HG02588 (cell line): ENCODE data around the gene EMILIN2.
A peak's percentile ranks its signal among the peaks of the same experiment; 100 is the strongest.
"Not testable (repeated sequence)": the region's sequence is repeated elsewhere in the genome, so short reads cannot be mapped to it uniquely, and the experiment has no call there.

ENCODE experiments used
- ATAC-seq: cut with Tn5 transposase; IDR thresholded peaks from one replicate; pipeline ENCODE4 v1.9.1; 2021; ENCODE audit warnings: mild to moderate bottlenecking, moderate library complexity; ENCODE audit not compliant: unreplicated experiment

The EMILIN2 gene

DNA sequence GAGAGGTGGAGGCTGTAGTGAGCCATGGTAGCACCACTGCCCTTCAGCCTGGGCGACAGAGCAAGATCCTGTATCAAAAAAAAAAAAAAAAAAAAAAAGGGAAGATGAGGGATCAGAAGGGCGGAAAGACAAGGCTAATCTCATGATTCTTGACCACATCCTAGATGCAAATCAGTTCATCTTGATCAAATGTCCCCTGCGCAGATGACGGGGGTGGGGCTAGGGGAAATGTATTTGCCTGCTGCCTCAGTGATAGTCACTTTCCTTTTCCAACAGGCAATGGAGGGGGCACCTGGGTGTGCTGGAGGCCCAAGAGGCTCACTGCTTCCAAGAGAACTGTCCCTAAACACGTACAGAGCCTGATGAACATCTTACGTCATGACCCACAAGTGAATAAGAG, 3.7 kb upstream of the EMILIN2 start:
- no peak for ATAC-seq

DNA sequence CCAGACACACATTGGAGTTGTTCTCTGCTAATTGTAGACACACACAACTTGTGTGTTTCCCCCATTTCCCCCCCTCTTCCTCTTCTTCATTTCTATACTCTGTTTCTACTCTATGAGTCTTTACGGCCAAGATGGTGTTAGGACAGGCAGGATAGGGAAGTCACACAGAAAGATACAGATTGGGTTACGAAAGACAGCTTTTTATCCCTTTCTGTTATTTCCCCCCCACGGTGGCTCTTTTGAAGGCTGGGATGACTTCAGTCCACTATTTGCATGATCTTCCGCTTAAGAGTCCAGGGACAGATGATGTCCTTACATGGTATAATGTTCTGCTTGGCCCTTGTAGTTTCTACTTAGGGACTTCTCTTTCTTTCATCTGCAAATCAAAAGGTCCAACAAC, 1.6 kb upstream of the EMILIN2 start:
- no peak for ATAC-seq

DNA sequence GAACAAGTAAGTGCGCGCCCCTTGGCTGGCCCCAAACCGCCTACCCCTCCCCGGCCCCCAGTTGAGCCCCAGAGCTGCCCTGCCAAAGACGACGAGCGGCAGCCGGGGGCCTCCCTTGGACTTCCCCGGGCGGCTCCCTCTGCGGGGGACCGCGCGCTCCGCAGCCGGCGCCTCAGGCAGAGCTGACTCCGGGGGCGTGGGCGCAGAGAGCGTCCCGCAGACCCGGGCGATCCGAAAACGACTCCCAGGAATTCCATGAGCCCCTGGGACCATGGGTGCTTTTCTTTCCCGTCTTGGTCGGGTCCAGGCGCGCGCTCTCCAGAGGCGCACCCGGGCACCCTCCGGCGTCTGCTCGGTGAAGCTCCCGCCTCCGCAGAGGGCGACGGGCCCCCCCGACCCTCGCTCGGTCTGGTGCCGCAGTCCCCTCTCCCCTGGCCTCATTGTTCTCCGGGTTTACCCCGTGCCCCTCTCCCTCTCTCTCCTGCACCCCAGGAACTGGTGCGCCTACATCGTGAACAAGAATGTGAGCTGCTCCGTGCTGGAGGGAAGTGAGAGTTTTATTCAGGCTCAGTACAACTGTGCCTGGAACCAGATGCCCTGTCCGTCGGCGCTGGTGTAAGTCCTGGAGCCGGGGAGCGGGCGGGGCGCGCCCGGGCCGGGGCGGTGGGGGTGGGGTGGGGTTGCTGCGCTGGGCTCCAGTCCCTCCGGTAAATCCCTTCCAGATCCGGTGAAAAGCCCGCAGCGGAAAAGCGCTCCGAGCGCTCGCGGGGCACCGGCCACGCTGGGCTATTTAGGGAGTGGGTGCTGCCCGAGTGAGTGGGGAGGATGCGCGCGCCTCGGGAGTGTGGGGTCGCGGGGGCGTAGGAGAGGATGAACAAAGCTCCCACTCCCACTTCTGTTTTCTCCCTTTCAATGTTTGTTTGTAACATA, 776 bp downstream of the EMILIN2 start:
- peak; percentile 42 for ATAC-seq

DNA sequence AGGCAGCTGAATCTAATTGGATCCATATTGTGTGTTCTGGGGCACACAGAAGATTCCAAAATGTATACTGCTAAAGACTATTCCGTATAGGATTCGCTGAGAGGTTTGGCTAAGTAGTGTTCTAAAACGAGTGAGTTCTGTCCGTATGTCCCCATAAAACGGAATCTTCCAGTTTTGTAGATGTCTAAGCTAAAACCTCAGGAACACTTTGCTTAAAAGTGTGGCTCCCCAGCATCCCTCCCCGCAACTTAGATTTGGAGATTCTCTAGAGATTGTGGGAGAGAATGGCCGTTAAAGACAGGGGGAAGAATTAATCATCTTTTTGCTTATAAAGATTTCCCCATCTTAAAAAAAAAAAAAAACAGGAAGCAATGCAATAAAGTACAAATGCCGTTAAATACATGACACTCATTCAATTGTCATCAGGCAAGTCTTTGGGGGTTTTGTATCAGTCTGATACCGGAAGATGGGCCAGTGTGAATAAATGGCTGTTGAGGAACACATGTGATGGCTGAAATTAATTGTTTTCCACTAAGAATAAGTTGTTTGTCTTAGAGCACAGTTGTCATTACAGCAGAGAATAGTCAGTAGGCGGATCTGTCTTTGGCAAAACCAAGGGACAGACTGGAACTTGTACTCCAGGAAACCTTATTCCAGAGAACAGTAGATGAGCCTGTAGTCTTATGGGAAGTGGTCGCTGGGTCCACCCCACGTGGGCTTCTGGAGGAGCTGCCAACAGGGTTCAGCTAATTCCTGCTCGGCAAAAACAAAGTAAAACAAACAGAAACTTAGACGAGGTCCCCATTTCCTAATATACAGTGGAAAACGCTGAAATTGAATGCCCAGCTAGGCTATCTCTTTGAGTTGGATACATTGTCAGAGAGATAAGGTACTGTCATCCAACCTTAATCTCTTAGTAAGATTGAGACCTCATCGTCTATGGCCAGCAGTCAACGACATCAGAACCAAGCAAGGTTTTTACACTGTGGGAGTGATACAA, 1.7 kb downstream of the EMILIN2 start:
- ATAC-seq: no peak

DNA sequence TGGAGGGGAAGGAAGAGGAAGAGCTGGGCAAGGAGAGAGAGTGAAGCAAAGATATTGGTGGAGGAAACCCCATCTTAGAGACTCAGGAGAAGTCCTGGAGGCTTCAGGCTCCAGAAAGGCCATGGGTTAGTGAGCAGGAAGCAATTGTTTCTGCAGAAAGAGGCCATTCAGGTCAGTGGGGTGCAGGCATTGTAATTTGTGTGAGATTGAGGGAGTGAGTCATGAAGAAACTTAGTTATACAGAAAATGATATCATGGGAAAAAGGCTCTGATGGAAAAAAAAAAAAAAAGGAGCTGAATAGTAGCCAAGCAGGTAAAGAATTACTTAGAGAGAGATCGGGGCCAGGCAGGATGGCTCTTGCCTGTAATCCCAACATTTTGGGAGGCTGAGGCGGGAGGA, 4.0 kb downstream of the EMILIN2 start:
- no peak for ATAC-seq

DNA sequence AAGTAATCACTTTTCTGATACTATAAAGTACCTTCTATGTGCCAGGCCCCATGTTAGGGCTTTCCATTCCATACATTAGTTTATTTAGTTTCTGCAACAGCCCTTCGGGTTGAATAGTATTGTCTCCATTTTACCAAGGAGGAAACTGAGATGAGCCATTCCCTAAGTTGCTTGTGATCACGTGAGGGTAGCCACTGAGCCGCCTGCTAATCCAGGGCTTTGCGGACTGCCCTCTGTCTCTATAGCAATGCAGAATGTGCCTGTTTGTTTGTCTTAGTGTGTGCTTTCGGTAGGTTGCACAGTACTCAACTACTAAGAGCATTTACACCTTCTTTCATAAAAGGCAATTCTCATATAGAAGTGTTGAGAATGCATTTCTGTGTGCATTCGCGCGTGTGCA, 5.0 kb downstream of the EMILIN2 start:
- no peak for ATAC-seq

DNA sequence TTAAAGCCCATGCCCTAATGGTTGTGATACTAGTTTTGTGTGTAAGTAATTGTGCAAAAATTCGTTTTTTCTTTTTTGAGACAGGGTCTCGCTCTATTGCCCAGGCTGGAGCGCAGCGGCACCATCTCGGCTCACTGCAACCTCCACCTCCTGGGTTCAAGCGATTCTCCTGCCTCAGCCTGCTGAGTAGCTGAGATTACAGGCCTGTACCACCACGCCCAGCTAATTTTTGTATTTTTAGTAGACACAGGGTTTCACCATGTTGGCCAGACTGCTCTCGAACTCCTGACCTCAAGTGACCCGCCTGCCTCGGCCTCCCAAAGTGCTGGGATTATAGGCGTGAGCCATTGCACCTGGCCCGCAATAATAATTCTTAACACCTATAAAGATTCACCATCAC, 5.7 kb downstream of the EMILIN2 start:
- not testable (repeated sequence) for ATAC-seq

DNA sequence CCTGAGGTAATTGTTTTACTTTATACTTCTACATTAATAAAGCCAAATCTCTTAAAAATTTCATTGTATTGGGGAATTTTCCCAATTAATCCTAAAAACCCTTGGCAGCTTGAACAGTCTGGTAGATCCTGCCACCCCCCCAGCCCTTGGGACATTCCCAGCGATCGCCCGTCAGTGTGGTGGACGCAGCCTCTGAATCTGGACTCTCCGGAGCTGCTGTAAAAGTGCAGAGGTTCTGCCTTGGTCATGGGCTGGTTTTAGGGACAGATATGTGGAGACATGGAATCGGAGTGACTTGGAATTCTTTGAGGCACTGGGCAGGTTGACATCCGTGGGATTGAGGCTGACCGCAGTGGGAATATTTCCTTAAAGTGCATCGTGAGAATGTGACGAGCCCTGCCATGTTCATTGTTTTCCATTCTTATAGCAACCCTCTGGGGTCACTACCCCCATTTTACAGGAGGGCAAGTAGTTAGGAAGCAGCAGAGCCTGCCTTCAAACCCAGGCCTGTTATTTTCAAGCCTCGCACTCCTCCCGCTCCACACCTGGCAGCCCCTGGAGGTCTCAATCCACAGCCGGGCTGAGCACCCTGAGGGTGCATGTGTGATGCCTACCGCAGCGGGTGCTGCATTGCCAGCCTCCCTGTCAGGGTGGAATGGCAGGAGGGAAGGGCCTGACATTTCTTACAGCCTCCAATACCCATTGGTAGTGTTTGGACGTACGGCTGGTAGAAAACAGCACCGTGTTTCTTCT, 6.5 kb downstream of the EMILIN2 start:
- no peak for ATAC-seq

DNA sequence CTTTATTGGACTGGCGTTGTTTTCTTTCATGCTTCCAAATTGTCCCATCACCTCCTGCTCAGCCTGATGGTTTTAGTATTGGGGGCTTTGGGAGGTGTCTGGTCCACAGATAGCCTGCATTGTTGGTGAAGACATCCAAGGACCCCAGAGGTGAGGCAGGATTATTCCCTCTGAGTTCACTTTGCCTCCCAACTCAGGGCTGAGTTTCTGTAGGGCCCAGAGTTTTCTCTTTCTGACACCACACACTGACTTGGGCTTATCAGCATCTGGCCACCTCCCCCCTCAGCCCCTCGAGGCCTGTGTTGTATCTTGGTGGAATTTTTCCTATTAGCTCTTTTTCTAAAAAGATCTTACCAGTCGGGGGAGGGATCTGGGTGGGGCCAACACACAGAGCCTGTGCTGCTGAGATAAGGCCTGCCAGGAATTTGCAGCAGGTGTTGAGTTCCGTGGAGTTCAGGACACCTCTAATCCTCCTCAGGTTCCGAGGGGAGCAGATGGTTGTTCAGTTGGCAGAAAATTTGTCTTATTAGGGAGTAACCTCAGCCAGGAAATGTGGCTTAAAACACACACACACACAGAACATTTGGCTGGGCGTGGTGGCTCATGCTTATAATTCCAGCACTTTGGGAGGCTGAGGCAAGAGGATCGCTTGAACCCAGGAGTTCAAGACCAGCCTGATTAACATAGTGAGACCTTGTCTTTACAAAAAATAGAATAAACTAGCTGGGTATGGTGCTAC, 7.3 kb downstream of the EMILIN2 start:
- ATAC-seq: no peak

DNA sequence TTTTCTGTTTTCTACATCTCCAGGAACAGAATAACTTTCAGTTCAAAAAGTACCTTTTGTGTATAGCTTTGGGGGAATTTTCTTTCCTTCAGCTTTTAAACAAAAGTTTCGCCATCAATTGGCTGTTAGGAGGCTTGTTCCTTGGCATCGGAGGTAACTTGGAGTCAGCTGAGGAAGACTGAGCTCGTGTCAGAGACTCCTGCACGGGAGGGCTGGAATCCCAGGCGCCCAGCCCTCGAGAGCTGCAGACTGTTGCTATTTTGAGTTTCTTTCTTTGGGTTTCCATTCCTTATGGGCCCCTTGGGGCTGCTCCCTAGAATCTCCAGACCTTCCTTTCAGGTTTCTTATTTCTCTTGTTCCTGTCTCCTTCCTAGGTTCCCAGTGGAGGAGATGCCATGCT, 8.1 kb downstream of the EMILIN2 start:
- no peak for ATAC-seq

DNA sequence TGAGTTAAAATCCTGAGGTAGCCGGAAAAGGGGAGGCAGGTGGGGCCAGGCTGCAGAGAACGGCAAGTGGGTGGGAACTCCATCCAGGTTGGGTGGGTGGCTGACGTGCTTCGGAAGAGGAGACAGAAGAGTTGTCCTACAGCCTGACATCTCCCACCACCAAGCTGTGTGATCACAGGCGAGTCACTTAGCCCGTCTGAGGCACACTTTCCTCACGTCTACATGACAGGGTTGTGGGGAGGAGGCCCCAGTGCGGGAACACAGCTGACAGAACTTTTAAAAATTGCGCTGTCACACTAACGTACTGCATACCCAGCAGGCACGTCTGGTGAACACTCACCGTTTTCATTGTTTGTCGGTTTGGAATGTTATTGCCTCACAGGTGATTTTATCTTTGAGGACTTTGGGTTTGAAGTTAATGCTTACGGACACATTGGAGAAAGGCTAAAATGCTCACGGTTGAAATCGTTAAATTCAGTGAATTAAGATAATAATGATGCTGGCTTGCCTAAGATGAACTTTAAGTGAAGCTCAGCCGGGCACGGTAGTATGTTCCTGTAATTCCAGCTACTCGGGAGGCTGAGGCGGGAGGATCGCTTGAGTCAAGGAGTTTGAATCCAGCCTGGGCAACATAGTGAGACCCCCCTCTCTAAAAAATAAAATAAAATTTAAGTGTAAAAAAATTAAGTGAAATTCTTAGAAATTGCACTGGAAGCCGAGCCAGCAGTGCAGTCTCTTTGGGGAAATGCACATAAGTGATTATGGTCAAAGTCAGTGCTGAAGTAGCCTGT, 8.9 kb downstream of the EMILIN2 start:
- ATAC-seq: no peak

DNA sequence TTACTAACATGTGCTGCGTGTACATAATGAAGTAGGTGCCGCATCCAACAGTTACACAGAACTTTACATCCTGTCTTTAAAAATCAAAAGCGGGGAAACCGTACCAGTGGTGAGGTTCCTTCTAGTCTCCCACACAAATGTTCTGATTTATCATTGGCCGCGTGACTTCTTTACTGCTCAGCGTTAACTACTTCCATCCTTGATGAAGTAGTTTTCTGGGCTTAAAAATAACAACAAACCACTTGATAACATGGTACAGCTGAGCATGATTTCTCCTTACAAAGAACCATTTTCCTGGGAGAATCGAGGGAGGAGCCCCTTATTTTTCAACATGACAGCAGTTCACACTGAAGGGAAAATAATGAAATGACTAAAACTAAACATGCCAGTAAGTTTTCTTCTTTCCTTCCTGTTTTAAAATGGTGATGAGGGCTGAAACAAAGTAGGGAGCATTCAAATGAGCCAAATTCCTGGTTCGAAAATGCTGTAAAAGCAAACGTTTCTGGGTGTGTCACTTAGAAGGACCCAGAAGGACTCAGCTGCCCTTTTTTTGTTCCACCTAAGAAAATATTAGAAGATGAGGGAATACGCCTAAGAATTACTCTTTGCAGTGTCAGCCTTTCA, 9.9 kb downstream of the EMILIN2 start:
- no peak for ATAC-seq

DNA sequence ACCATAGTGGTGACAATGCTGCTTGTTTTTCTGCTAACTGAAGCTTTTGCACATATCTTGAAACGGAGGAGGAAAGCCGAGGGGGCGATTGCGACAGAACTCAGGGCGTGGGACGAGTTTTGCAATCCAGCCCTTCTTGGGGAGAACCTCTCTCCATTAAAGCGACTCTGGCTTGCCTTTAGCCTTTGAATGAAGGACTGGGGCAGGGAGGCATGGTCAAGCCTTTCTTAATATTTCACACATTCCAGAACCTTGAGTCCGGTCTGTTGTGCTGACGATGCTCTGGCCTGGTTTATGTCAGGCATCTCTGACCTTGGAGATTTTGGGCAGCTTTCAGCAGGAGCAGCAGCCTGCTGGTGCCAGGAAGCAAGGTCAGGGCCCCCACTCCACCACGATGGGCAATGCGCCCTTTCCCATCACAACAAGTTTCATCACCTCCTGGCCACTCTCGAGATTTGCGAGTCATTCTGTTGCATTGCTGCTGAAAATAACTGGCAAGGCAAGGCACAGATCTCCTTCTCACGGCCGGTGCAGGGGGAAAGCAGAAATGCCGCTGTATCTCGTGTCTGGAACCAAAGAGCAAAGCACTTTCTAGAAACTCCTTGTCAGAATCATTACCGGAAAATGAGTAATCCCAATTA, 10.8 kb downstream of the EMILIN2 start:
- ATAC-seq: no peak

DNA sequence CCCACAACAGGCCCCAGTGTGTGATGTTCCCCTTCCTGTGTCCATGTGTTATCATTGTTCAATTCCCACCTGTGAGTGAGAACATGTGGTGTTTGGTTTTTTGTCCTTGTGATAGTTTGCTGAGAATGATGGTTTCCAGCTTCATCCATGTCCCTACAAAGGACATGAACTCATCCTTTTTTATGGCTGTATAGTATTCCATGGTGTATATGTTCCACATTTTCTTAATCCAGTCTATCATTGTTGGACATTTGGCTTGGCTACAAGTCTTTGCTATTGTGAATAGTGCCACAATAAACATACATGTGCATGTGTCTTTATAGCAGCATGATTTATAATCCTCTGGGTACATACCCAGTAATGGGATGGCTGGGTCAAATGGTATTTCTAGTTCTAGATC, 13.6 kb downstream of the EMILIN2 start:
- not testable (repeated sequence) for ATAC-seq

DNA sequence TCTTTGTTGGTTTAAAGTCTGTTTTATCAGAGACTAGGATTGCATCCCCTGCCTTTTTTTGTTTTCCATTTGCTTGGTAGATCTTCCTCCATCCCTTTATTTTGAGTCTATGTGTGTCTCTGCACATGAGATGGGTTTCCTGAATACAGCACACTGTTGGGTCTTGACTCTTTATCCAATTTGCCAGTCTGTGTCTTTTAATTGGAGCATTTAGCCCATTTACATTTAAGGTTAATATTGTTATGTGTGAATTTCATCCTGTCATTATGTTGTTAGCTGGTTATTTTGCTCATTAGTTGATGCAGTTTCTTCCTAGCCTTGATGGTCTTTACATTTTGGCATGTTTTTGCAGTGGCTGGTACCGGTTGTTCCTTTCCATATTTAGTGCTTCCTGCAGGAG, 17.2 kb downstream of the EMILIN2 start:
- not testable (repeated sequence) for ATAC-seq

DNA sequence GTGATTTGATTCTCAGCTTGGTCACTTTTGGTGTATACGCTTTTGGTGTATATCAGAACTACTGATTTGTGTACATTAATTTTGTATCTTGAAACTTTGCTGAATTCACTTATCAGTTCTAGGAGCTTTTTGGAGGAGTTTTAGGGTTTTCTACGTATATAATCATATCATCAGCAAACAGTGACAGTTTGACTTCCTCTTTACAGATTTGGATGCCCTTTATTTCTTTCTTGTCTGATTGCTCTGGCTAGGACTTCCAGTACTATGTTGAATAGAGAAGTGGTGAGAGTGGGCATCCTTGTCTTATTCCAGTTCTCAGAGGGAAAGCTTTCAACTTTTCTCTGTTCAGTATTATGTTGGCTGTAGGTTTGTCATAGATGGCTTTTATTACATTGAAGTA, 19.7 kb downstream of the EMILIN2 start:
- not testable (repeated sequence) for ATAC-seq

DNA sequence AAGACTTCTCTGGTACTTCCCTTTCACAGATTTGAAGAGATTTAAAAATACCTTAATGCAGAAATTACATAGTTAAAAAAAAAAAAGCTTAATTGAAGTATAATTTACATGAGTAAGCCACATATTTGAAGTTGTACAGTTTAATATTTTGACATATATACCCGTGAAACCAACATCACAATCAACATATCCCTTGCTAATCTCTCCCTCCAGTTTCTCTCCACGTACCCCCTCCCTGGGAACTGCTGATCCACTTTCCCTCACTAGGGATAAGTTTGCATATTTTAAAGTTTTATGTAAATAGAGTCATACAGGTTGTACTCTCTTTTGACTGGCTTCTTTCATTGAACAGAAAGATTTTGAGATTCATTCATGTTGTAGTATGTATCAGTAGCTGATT, 22.4 kb downstream of the EMILIN2 start:
- no peak for ATAC-seq

DNA sequence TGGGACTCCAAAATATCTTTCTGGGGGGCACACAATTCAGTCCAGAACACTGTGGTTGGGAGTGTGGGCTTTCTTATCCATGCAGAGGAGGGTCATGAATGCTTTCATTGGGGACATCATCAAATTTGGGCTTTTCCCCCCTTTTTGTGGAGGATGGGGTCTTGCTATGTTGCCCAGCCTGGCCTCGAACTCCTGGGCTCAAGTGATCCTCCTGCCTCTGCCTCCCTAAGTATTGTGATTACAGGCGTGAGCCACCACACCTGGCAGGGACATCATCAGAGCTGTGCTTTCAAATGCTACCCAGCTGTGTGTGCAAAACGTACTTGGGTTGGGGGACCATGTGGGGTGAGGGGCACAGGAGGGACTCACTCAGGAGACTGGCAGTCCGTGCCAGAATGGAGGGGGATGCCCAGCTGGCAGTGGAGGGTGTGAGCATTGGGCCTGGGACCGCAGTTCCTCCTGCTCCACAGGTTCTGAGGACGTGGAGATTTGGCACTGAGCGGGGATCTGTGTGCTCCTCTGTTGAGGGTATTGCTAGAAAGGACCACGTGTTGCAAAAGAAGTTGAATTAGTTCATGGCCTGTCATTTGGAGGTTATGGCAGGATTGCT, 24.4 kb downstream of the EMILIN2 start:
- no peak for ATAC-seq
